Esophagus muscularis mucosa (tissue), 4 donors: Measurements from ENCODE around the gene PBRM1. TPM values are rescaled to one million over a fixed set of nuclear protein-coding genes. Genes with fewer than 3 reads are reported as not detected.
A peak's percentile ranks its signal among the peaks of the same experiment; 100 is the strongest.

Experiments
- DNase-seq: peaks from one replicate; pipeline ENCODE4 v3.0.0-alpha.2; 2017; ENCODE audit errors: extremely low spot score
- H3K27ac ChIP-seq, 4 donors: fragments of 200-600 bp; sonication (generic); replicated peaks in 1 of 4; 1 replicate in 3 of 4; 2 replicates in 1 of 4; pipeline ENCODE4 v1.5.1; 2016 to 2019; ENCODE audit warnings: mild to moderate bottlenecking in 1 of 4
- H3K27me3 ChIP-seq, 4 donors: fragments of 200-600 bp; sonication (generic); one replicate each; pipeline versions ENCODE4 v1.5.1 to v1.6.0; 2016 to 2019
- H3K36me3 ChIP-seq, 4 donors: fragments of 200-600 bp; sonication (generic); one replicate each; pipeline ENCODE4 v1.5.1; 2016 to 2019
- H3K4me1 ChIP-seq, 4 donors: fragments of 200-600 bp; sonication (generic); one replicate each; pipeline ENCODE4 v1.5.1; 2016 to 2019
- H3K4me3 ChIP-seq, 4 donors: fragments of 200-600 bp; sonication (generic); 1 replicate in 2 of 4; 2 replicates in 2 of 4; pipeline ENCODE4 v1.5.1; 2016 to 2019; ENCODE audit warnings: mild to moderate bottlenecking in 4 of 4, moderate library complexity in 1 of 4
- H3K9me3 ChIP-seq, 4 donors: fragments of 200-600 bp; sonication (generic); 1 replicate in 3 of 4; 2 replicates in 1 of 4; pipeline ENCODE4 v1.5.1; 2016 to 2019
- CTCF ChIP-seq, 3 experiments: fragments of 200-600 bp in 2 of 3; fragments of 450-650 bp in 1 of 3; sonication (generic) in 2 of 3; IDR thresholded peaks; one replicate each; pipeline ENCODE4 v1.5.1; 2017 to 2019; ENCODE audit warnings: antibody characterized with exemption in 3 of 3, mild to moderate bottlenecking in 2 of 3, moderate library complexity in 1 of 3
- EP300 ChIP-seq: sonication (generic); formaldehyde crosslinking; IDR thresholded peaks from one replicate; pipeline ENCODE4 v1.6.1; 2017; ENCODE audit warnings: antibody characterized with exemption
- POLR2A ChIP-seq: fragments of 450-650 bp; IDR thresholded peaks from one replicate; pipeline ENCODE4 v1.6.1; 2017; ENCODE audit warnings: antibody characterized with exemption, moderate library complexity, mild to moderate bottlenecking, low read depth
- POLR2AphosphoS5 ChIP-seq, 2 donors: sonication (generic); formaldehyde crosslinking; IDR thresholded peaks; one replicate each; pipeline ENCODE4 v1.6.1; 2017; ENCODE audit warnings: antibody characterized with exemption in 2 of 2
- WGBS: methylation state at CpG from one replicate; pipeline ENCODE4 v1.1.5; 2018; 5-methylcytosine and 5-hydroxymethylcytosine counted together
- intact Hi-C: fragments of 100-400 bp; cut with DNase I; formaldehyde crosslinking; loops from one replicate; pipeline ENCODE4 v1.15.1; 2023
- total RNA-seq, 4 donors: library from RNA; depleted of rRNA; stranded (reverse); fragments of >200 nt; gene quantifications; one replicate each; pipeline versions ENCODE4 v1.1.0 to v1.2.1, GENCODE V29; 2016

PBRM1 gene
- total RNA-seq, 4 donors from 2014 or later = 79.4 to 99.3 (median 82.8) TPM

GRCh38 chr3:52600258-52600657 is 85.5 kb downstream of the PBRM1 start:
- H3K9me3 ChIP-seq = peaks cover 0 to 5% (median 0%) of the 10 kb centered on the region in 4 donors
- H3K36me3 ChIP-seq = peaks cover 19 to 78% (median 52%) of the 10 kb centered on the region in 4 donors
- H3K27me3 ChIP-seq = no peaks in the 10 kb centered on the region
- H3K4me3 ChIP-seq = no peak overlapping the region
- DNase-seq = no peak
- intact Hi-C loops = no loop called here
- no peak overlapping the region for H3K27ac ChIP-seq
- no peak for TF ChIP-seq POLR2AphosphoS5 (IDR thresholded peaks at IDR 0.05)
- no peak for TF ChIP-seq POLR2A
- no peak for TF ChIP-seq EP300
- no peak for TF ChIP-seq CTCF (IDR thresholded peaks at IDR 0.05)
- H3K4me1 ChIP-seq = no peaks in the 10 kb centered on the region

GRCh38 chr3:52596658-52597265 is 89.0 kb downstream of the PBRM1 start:
- DNase-seq = no peak
- Histone ChIP-seq H3K4me1 (peaks cover 5 to 12% (median 9%) of the 10 kb centered on the region in 4 donors), H3K4me3 (no peak overlapping the region), H3K27me3 (no peaks in the 10 kb centered on the region), H3K27ac (no peak overlapping the region), H3K9me3 (peaks cover 0 to 5% (median 0%) of the 10 kb centered on the region in 4 donors), H3K36me3 (peaks cover 12 to 66% (median 31%) of the 10 kb centered on the region in 4 donors)
- intact Hi-C loops = no loop called here
- TF ChIP-seq EP300 (no peak), POLR2AphosphoS5 (IDR thresholded peaks at IDR 0.05) (no peak), POLR2A (no peak), CTCF (IDR thresholded peaks at IDR 0.05) (no peak)
- WGBS = 100% methylated on average over 3 of the region's 4 CpGs

- Histone ChIP-seq H3K27me3 (no peaks in the 10 kb centered on the region), H3K9me3 (no peaks in the 10 kb centered on the region), H3K4me1 (peaks cover 5 to 12% (median 9%) of the 10 kb centered on the region in 4 donors), H3K4me3 (no peak overlapping the region), H3K36me3 (peaks cover 4 to 60% (median 26%) of the 10 kb centered on the region in 4 donors), H3K27ac (no peak overlapping the region)
- 50% methylated on average over 1 of the region's 1 CpG for WGBS
- no peak for DNase-seq
- intact Hi-C loops = no loop called here
- TF ChIP-seq EP300 = no peak
- TF ChIP-seq CTCF (IDR thresholded peaks at IDR 0.05) = no peak
- TF ChIP-seq POLR2AphosphoS5 (IDR thresholded peaks at IDR 0.05) = no peak
- TF ChIP-seq POLR2A = no peak
These were observed 92.6 kb downstream of the PBRM1 start for GRCh38 chr3:52593103-52593502.

- intact Hi-C loops = no loop called here
- peaks cover 0 to 26% (median 18%) of the 10 kb centered on the region in 4 donors for H3K4me1 ChIP-seq
- peaks cover 17 to 67% (median 55%) of the 10 kb centered on the region in 4 donors for H3K36me3 ChIP-seq
- peak overlapping the region in 2 of 4 donors; percentile 1 to 37 for H3K27ac ChIP-seq
- WGBS = 97% methylated on average over 6 of the region's 6 CpGs
- no peak overlapping the region for H3K4me3 ChIP-seq
- no peak for DNase-seq
- no peaks in the 10 kb centered on the region for H3K27me3 ChIP-seq
- TF ChIP-seq CTCF (IDR thresholded peaks at IDR 0.05) (no peak), POLR2AphosphoS5 (IDR thresholded peaks at IDR 0.05) (no peak), POLR2A (no peak), EP300 (no peak)
- H3K9me3 ChIP-seq = no peaks in the 10 kb centered on the region
These were observed 111.4 kb downstream of the PBRM1 start for GRCh38 chr3:52574056-52574965.
